ENCODE results near the gene MTA2. TPM values are rescaled to one million over a fixed set of nuclear protein-coding genes. Genes with fewer than 3 reads are reported as not detected.
"Not testable (repeated sequence)": the region's sequence is repeated elsewhere in the genome, so short reads cannot be mapped to it uniquely, and the experiment has no call there.

MTA2 gene
- total and polyA plus RNA-seq, 12 donors, result 63.9 to 97.3 (median 73.5) TPM

DNA sequence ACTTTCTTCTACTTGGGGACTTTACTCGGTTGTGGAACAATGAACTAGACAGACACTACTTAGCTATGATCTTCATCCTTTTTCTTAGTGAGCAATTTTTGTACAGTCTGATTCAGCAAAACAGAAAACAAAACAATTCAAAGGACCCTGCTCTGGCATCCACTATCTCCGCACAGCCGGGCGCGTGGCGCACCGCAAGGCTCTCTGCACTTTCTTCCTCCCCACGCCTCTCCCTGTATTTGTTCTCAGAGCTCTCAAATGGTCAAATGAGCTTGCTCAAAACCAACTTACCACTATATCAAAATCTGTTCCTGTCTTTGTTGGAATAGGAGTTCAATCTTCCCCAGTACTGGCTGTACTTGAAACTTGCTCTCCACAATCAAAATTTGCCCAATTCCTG lies 35.4 kb downstream of the MTA2 start:
- peaks cover 0 to 8% of the 10 kb centered on the region in 2 donors for H3K4me1 ChIP-seq (replicated peaks in 1 of 2)
- intact Hi-C loops (cut with DNase I), result no loop called here
- H3K9me3 ChIP-seq (replicated peaks in 1 of 3), result no peaks in the 10 kb centered on the region
- H3K4me3 ChIP-seq, result no peak overlapping the region
- no peaks in the 10 kb centered on the region for H3K27me3 ChIP-seq
- TF ChIP-seq CTCF (IDR thresholded peaks at IDR 0.05) (no peak), POLR2A (IDR thresholded peaks at IDR 0.05) (no peak)
- no peak for DNase-seq
- peaks cover 0 to 97% of the 10 kb centered on the region in 2 donors for H3K36me3 ChIP-seq (replicated peaks in 1 of 2)
- 93 to 94% (median 94%) methylated on average over 8 of the region's 8 CpGs for WGBS, 4 donors
- H3K27ac ChIP-seq, result no peak overlapping the region

DNA sequence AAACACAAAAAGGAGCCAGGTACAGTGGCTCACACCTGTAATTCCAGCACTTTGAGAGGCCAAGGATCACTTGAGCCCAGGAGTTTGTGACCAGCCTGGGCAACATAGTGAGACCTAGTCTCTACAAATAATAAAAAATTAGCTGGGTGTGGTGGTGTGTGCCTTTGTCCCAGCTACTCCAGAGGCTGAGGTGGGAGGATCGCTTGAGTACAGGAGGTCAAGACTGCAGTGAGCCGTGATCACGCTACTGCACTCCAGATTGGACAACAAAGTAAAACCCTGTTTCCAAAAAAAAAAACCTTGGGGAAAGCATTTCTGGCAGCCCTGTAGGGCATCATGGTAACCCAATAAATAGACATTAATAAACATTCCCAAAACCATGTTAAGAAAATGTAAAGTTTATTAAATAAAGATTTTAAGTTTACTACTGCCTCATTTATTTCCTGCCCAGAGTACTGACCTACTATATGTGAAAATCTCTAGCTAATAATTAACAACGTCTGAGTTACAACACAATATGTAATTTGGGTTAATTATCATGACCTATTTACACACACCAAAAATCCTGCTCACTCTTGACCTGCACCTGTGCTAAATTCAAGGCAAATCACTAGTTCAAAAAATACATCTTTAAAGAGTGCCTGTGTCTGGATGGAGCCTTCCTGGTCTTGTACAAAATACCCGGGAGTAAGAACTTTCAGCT lies 36.4 kb downstream of the MTA2 start:
- Histone ChIP-seq H3K36me3 (replicated peaks in 1 of 2) (peaks cover 0 to 91% of the 10 kb centered on the region in 2 donors), H3K27ac (no peak overlapping the region)

DNA sequence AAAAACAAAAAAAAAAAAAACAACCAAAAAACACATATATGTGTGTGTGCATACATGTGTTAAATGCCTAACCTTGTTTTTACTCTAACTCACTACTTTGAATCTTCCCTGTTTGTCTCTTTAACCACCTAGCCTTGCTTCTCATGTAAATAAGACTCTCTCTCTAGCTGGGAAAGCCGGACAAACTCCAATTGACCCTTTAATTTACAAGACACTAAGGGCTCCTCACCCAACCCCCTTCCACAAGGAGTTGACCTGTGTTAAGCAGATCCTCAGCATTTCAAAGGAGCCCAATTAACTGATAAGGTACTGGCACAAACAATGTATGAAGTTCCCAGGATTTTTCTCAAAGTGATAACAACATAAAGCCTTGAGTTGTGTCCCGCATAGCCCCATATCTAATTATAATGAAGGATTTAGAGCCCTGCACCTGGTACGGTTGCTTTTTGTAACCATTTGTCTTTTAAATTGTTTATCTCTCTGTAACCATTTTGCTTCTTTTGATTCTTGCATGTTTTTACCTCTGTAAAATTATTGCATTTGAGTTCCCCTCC lies 39.9 kb downstream of the MTA2 start:
- H3K27me3 ChIP-seq; H3K9me3 ChIP-seq (replicated peaks in 1 of 3); H3K4me3 ChIP-seq; DNase-seq: not testable (repeated sequence)
- H3K27ac ChIP-seq, result peak overlapping the region in 1 of 5 donors; percentile 85
- H3K4me1 ChIP-seq (replicated peaks in 1 of 2), result peaks cover 7 to 20% of the 10 kb centered on the region in 2 donors
- WGBS, 4 donors, result 63 to 71% (median 67%) methylated on average over 3 of the region's 3 CpGs
- H3K36me3 ChIP-seq (replicated peaks in 1 of 2), result peaks cover 0 to 74% of the 10 kb centered on the region in 2 donors
- intact Hi-C loops (cut with DNase I), result loop anchor here in 1 of 2 donors (5.0 kb wide), 1 partner anchor 139 kb away; no protein-coding TSS in a partner anchor

More for the DNA sequence above, 36.4 kb downstream of the MTA2 start:
- no peak for DNase-seq
- TF ChIP-seq POLR2A (IDR thresholded peaks at IDR 0.05), result no peak
- no peak for TF ChIP-seq CTCF (IDR thresholded peaks at IDR 0.05)
- H3K4me1 ChIP-seq (replicated peaks in 1 of 2), result peaks cover 4 to 16% of the 10 kb centered on the region in 2 donors
- 63 to 70% (median 69%) methylated on average over 5 of the region's 5 CpGs for WGBS, 4 donors
- H3K27me3 ChIP-seq, result no peaks in the 10 kb centered on the region
- H3K9me3 ChIP-seq (replicated peaks in 1 of 3), result no peaks in the 10 kb centered on the region
- intact Hi-C loops (cut with DNase I), result no loop called here
- H3K4me3 ChIP-seq, result no peak overlapping the region

- Histone ChIP-seq H3K27ac (peak overlapping the region in 4 of 5 donors; percentile 62 to 90 (median 76)), H3K36me3 (replicated peaks in 1 of 2) (peaks cover 0 to 63% of the 10 kb centered on the region in 2 donors), H3K27me3 (no peaks in the 10 kb centered on the region), H3K4me1 (replicated peaks in 1 of 2) (peaks cover 16 to 32% of the 10 kb centered on the region in 2 donors), H3K9me3 (replicated peaks in 1 of 3) (no peaks in the 10 kb centered on the region), H3K4me3 (no peak overlapping the region)
- intact Hi-C loops (cut with DNase I), result loop anchor here in 1 of 2 donors (5.0 kb wide), 1 partner anchor 138 kb away; no protein-coding TSS in a partner anchor
- DNase-seq, result peak; percentile 89 to 96 (median 94)
- no peak for TF ChIP-seq POLR2A (IDR thresholded peaks at IDR 0.05)
- TF ChIP-seq CTCF (IDR thresholded peaks at IDR 0.05), result peak; percentile 61 to 92 (median 88)
- WGBS, 4 donors, result 21 to 26% (median 24%) methylated on average over 2 of the region's 2 CpGs
These were observed 41.0 kb downstream of the MTA2 start for GRCh38 chr11:62560566-62561103.

- H3K4me3 ChIP-seq; H3K27me3 ChIP-seq; H3K9me3 ChIP-seq (replicated peaks in 1 of 3): not testable (repeated sequence)
- Histone ChIP-seq H3K36me3 (replicated peaks in 1 of 2) (peaks cover 0 to 53% of the 10 kb centered on the region in 2 donors), H3K27ac (peak overlapping the region in 2 of 5 donors; percentile 67 to 85), H3K4me1 (replicated peaks in 1 of 2) (peaks cover 20 to 40% of the 10 kb centered on the region in 2 donors)
- WGBS, 4 donors, result 30 to 79% (median 72%) methylated on average over 1 to 5 of the region's 5 CpGs
- DNase-seq, result peak in 1 of 7 donors; percentile 19
- intact Hi-C loops (cut with DNase I), result loop anchor here in 1 of 2 donors (5.0 kb wide), 1 partner anchor 137 kb away; no protein-coding TSS in a partner anchor
These were observed 42.0 kb downstream of the MTA2 start for GRCh38 chr11:62559626-62560025.
